Activated CD4-positive, CD25-positive, alpha-beta regulatory T cell treated with anti-CD3 and anti-CD28 coated beads, Interleukin-2, amount 50 U/mL, for 24 hours (primary cell): ENCODE data around the gene SZT2.
"Not testable (repeated sequence)": the region's sequence is repeated elsewhere in the genome, so short reads cannot be mapped to it uniquely, and the experiment has no call there.

ENCODE experiments used
- ATAC-seq, 2 donors: fragments of 150-1000 bp; cut with Tn5 transposase; one replicate each; pipeline ENCODE4 v1.10.0; 2021; ENCODE audit warnings: mild to moderate bottlenecking in 1 of 2, moderate library complexity in 1 of 2

SZT2 gene

DNA sequence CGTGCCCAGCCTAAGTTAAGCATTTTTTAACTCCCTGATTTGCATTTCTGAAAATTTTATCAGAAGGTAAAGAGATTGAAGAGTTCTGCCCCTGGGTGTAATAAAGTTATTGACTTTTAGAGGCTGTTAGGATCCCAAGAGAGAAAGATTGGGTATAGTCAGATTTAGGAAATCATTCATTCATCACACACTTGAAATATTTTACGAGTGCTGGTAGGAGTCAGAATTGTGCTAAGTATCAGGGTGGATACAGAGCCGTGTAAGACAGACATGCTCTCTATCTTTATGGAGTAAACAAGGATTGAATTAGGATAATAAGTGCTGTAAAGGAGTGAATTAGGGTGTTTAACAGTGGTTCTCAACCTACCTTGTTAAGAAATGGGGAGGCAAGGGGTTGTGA is 3.0 kb downstream of the SZT2 start:
- ATAC-seq = no peak

DNA sequence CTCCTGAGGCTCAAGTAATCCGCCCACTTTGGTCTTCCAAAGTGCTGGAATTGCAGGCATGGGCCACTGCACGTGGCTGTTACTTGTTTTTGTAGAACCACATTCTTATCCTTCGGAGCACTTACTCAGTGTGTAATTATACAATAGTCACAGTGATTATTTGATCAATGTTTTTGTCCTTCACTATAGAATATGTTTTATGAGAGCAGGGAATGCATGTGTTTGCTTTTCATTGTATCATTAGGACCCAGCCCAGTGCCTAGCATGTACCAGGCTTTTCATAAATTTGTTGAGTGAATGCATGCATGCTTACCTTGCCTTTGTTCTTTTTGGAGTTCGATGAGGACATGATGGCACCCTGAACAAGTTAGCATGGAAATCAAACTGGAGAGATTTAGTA is 5.8 kb downstream of the SZT2 start:
- no peak for ATAC-seq

GRCh38 chr1:43396059-43396458 is 6.4 kb downstream of the SZT2 start:
- ATAC-seq = no peak

DNA sequence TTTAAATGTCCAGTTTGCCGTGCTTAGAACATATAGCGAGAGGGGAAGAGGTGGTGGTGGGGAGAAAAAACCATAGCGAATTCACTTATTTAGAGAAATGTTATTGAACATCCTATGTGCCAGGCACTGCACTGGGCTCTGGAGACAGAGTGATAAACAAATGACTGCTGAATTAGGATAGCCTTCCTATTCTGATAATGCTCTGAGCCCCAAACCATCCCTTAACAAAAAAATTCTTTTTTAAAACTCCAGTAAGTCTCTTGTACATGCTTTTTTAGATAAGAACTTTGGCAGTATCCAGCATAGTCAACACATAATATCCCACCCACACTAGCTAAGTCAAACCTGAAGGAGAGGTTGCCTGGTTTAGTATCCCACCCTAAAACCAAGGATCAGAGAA is 8.5 kb downstream of the SZT2 start:
- no peak for ATAC-seq

DNA sequence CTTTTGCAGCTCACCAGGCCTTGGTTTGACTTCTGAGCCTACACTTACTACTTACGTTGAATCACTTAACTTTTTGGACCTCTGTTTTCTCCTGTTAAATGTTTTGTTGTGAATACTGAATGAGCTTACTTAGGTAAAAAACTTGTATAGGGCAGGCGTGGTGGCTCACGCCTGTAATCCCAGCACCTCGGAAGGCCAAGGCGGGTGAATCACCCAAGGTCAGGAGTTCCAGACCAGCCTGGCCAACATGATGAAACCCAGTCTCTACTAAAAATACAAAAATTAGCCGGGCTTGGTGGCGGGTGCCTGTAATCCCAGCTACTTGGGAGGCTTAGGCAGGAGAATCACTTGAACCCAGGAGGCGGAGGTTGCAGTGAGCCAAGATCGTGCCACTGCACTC is 10.7 kb downstream of the SZT2 start:
- not testable (repeated sequence) for ATAC-seq

- no peak for ATAC-seq
Measured at GRCh38 chr1:43402089-43402865, 12.6 kb downstream of the SZT2 start.

GRCh38 chr1:43404353-43404752 is 14.7 kb downstream of the SZT2 start:
- no peak for ATAC-seq

DNA sequence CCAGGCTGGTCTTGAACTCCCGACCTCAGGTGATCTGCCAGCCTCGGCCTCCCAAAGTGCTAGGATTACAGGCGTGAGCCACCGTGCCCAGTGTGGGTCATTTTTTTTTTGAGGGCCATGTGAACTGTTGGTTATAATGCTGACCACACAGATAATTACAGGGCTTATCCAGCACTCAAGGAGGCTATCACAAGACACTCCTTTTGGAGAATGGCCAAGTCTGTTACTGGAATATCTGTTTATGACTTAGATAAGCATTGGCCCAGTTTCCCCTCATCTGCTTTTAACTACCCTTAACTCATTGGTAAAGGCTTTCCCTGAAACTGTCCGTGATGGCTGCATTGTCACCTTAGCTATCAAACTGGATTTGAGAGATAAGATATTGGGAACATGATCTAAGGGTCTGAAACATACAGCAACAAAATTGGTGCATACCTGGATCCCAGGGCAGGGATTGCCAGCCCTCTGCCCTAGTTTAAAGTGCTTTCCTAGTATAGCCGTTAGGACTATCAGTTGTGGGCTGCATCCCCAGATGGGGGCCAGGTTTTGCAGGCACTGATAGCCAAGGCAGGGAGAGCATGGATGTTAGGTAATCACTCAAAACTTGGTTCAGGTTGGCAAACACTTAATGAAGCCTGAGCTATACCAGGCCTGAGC is 15.6 kb downstream of the SZT2 start:
- ATAC-seq = no peak

GRCh38 chr1:43405876-43406234 is 16.2 kb downstream of the SZT2 start:
- no peak for ATAC-seq

GRCh38 chr1:43410571-43410970 is 20.9 kb downstream of the SZT2 start:
- ATAC-seq = no peak

DNA sequence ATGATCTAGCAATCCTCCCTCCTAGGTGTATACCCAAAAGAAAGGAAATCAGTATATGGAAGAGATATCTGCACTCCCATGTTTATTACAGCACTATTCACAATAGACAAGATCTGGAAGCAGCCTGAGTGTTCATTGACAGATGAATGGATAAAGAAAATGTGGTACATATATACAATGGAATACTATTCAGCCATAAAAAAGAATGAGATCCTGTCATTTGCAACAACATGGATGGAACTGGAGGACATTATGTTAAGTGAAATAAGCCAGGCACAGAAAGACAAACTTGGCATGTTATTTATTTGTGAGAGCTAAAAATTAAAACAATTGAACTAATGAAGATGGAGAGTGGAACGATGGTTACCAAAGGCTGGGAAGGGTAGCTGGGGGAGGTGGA is 23.7 kb downstream of the SZT2 start:
- ATAC-seq = not testable (repeated sequence)

DNA sequence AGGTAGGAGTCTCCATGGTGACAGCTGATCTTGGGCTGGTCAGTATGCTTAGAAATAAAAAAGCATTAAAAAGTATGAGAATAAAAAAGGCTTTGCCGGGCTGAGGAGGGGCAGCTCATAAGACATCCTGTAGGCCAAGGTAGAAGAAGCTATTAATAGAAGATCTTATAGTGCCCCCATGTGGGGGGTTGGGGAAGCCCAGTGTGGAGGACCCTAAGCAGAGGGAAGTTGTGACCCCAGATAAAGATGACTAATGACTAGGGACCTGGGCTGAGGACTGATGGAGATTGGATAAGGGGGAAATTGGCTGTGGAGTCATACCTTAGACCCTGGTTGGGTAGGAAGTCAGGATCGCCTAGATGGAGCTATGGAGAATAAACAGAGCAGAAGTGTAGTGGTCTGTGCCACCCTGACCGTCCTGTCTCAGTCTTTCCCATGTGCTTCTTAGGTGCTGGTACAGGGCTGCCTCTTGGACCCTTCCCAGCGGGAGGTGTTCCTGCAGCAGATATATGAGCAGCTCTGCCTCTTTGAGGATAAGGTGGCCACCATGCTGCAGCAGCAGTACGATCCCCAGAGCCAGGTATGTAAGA is 25.0 kb downstream of the SZT2 start:
- ATAC-seq = peak; percentile 87 to 92

DNA sequence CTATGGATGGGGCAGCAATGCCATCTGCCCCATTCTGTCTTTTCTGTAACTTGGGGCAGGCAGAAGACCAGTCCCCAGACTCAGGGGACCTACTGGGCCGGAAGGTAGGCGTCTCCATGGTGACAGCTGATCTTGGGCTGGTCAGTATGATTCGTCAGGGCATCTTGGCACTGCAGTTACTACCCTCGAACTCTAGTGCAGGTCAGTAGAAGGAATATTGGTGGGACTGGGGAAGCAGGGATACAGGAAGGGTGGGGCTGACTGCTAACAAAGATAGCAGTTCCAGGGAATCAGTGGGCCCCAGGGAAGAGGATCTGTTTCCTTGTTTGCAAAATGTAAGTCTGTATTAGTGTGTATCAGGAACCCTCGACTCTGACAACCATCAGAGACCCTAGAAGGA is 26.2 kb downstream of the SZT2 start:
- ATAC-seq = no peak

- no peak for ATAC-seq
Measured at GRCh38 chr1:43418858-43419257, 29.2 kb downstream of the SZT2 start.

DNA sequence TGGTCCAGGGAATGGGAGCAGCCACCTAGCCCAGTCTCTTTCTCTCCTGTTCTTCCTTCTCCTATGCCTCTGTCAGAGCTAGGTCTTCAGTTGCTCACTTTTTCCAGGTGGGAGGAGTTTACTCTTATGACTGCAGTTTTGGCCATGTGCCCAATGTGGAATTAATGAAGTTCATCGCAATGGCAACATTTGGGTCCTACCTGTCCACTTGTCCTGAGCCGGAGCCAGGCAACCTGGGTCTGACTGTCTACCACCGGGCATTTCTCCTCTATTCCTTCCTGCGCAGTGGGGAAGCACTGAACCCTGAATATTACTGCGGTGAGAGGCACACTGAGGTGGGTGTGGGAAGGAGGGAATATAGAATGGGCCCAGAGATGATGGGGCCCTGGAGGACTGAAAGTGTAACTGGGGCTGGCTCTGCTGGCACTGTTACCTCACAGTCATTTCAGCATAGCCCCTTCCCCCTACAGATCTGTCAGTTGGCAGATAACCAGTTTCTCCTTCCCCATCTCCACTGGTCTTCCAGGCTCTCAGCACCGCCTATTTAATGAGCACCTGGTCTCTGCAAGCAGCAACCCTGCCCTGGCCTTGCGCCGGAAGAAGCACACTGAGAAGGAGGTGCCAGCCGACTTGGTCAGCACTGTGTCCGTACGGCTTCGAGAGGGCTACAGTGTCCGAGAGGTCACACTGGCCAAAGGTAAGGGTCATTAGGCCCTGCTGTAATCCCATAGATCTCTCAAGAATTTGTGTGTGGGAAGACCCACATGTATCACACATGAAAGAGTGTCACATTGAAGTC is 30.1 kb downstream of the SZT2 start:
- no peak for ATAC-seq

DNA sequence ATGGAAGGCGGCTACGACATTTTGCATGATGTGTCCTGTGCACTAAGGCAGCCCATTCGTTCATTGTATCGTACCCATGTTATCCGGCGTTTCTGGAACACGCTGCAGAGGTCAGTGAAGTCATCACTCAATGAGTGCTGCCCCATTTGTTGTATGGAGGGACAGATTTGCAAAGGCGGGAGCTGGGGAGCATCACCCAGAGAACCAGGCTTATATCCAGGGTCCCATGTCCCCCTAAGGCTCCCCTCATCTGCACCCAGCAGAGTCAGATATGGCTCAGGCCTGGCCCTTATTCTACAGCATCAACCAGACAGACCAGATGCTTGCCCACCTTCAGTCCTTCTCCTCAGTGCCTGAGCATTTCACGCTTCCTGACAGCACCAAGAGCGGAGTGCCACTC is 31.2 kb downstream of the SZT2 start:
- ATAC-seq = no peak

DNA sequence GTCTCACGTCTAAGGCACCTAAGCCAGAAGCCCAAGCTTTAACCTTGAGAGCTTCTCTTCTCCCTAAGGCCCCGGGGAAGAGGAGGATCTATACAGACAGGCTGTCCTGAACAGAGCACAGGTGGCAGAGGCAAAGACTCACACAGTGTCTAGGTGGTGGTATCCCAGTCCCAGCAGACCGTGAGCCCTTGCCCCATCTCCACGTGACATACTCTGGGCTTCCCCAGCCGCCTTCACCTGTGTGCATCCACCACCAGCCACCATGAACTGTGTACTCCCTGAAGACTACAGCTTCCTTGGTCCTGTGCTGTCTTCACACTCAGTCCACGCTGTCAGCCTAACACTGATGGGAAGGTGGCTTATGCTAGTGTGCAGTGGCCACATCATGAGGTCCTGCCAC is 31.7 kb downstream of the SZT2 start:
- no peak for ATAC-seq

DNA sequence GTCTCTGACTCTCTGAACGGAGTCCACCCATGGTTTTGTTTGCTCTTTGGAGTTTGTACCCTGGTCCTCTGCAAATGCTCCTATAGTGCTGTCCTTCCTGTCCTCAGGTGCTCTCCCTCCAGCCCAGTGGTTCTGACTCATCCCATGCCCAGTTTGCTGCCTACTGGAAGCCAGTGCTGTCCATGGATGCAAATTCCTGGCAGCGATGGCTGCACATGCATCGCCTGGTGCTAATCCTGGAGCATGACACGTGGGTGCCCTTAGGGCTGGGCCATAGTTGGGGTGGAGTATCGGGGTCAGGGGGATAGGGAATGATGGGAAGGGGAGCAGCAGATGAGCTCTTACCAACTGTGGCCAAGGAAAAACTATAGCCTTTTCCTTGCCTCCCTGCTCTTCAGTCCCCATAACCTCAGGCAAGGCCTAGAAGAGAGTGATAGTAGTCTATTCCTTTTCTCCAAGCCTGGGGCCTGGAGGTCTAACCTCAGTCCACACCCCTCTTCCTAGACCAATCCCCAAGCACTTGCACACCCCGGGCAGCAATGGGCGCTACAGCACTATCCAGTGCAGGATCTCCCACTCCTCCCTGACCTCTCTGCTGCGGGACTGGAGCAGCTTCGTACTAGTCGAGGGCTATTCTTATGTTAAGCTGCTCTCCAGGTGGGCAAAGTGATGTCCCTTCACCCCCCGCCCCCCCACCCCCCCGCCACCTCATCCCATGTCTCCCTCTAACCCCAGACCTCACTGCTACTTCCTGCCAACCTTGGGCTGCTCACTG is 32.5 kb downstream of the SZT2 start:
- ATAC-seq = no peak

DNA sequence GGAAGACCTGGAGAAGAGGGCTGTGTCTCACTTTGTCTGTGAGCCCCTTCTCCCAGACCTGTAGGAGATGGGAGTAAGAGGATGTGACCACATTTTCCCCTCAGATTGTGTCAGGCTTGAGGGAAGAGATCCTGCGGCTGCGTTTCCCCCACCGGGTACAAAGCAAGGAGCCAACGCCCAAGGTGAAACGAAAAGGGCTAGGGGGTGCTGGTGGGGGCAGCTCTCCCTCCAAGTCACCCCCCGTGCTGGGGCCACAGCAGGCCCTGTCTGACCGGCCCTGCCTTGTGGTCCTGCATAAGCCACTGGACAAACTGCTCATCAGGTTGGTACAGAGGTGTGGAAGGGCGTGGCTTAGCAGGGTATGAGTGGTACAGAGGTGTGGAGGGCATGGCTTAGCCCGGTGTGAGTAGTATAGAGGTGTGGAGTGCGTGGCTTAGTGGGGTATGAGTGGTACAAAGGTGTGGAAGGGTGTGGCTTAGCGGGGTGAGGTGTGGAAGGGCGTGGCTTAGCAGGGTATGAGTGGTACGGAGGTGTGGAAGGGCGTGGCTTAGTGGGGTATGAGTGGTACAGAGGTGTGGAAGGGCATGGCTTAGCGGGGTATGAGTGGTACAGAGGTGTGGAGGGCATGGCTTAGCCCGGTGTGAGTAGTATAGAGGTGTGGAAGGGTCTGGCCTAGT is 33.4 kb downstream of the SZT2 start:
- peak in 1 of 2 donors; percentile 25 for ATAC-seq

DNA sequence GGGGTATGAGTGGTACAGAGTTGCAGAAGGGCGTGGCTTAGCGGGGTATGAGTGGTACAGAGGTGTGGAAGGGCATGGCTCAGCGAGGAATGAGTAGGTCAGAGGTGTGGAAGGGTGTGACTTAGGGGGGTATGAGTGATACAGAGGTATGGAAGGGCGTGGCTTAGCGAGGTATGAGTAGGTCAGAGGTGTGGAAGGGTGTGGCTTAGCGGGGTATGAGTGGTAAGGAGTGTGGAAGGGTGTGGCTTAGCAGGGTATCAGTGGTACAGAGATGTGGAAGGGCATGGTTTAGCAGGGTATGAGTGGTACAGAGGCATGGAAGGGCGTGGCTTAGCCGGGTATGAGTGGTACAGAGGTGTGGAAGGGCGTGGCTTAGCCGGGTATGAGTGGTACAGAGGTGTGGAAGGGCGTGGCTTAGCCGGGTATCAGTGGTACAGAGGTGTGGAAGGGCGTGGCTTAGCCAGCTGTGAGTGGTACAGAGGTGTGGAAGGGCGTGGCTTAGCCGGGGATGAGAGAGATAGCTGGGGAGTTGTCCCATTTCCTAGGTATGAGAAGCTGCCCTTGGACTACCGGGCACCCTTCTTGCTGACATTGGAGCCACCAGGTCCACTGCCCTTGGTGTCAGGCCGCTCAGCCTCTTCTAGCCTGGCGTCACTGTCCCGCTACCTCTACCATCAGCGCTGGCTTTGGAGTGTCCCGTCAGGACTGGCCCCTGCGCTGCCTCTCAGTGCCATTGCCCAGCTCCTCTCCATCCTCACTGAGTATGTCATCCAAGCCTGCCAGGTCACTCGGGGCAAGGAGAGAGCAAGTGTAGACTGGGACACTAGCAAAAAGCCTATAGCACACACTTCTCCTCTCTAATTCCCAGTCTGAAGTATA is 34.2 kb downstream of the SZT2 start:
- peak; percentile 48 to 57 for ATAC-seq

- no peak for ATAC-seq
Measured at GRCh38 chr1:43425045-43425444, 35.3 kb downstream of the SZT2 start.
